RWPE1 (cell line): ENCODE data around the gene NRSN2.

Experiments
- CTCF ChIA-PET: fragments of 350-600 bp; sonication (Branson Sonifier 250); formaldehyde crosslinking; extraction: SDS; loops from one replicate; lab custom pipeline; 2021; lab: Yijun Ruan, JAX
- POLR2A ChIA-PET: fragments of 400-600 bp; formaldehyde crosslinking; extraction: SDS; loops from one replicate; lab custom pipeline; 2020; ENCODE audit warnings: antibody characterized with exemption; ENCODE audit not compliant: low non-redundant PET; lab: Yijun Ruan, JAX
- DNase-seq: peaks from one replicate; pipeline ENCODE4 v3.0.0; 2012; ENCODE audit warnings: low spot score
- H3K27ac ChIP-seq: fragments of 450-650 bp; 2 replicates; pipeline ENCODE4 v1.5.1; 2017
- TF ChIP-seq, protein P1 (sequence below): fragments of 450-650 bp; conservative IDR thresholded peaks from 2 replicates; pipeline ENCODE4 v1.5.1; 2017; ENCODE audit warnings: low read depth, mild to moderate bottlenecking

The NRSN2 gene

DNA sequence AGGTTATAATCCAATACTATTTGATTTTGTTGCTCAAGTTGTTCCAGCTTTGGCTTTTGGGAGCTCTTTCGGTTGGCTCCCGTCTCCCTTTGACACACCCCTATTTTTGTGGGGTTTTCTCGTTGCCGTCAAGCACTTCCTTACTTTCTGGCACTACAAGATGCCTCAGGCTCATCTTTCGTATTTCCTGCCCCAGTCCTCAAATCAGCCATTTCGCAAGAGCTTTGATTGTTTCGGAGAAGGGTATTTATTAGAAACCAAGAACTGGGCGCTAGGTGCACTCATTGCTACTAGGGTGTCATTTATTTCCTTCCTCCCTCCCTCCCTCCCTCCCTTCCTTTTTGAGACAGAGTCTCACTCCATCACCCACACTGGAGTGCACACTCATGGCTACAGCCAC lies 34.8 kb upstream of the NRSN2 start:
- CTCF ChIA-PET, result no interaction called here
- POLR2A ChIA-PET, result no interaction called here
- DNase-seq, result no peak

DNA sequence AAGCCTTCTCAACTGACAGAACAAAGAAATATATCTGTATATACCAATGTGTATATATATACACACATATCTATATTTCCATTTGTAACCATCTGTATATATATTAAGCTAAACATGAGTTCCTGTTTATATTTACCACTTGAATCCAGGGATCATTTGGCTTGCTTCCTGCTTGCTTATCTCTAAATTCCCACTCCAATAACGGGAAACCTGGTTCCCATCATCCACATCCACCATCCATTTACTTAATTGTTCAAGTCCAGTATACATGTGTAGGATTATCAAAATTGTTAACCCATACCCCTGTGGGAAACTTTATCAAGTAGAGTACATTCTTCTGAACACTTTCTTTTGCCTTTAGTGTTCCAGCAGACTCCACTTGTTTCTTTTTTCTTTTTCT lies 34.0 kb upstream of the NRSN2 start:
- TF ChIP-seq, protein P1, sequence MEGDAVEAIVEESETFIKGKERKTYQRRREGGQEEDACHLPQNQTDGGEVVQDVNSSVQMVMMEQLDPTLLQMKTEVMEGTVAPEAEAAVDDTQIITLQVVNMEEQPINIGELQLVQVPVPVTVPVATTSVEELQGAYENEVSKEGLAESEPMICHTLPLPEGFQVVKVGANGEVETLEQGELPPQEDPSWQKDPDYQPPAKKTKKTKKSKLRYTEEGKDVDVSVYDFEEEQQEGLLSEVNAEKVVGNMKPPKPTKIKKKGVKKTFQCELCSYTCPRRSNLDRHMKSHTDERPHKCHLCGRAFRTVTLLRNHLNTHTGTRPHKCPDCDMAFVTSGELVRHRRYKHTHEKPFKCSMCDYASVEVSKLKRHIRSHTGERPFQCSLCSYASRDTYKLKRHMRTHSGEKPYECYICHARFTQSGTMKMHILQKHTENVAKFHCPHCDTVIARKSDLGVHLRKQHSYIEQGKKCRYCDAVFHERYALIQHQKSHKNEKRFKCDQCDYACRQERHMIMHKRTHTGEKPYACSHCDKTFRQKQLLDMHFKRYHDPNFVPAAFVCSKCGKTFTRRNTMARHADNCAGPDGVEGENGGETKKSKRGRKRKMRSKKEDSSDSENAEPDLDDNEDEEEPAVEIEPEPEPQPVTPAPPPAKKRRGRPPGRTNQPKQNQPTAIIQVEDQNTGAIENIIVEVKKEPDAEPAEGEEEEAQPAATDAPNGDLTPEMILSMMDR, result no peak
- no peak overlapping the region for H3K27ac ChIP-seq
- no peak for DNase-seq
- ChIA-PET POLR2A (no interaction called here), CTCF (interaction anchor here (0.6 kb wide), 1 partner anchor 12 kb away, joined by 3 read pairs; no protein-coding TSS in a partner anchor)

More for the DNA sequence above, 34.8 kb upstream of the NRSN2 start:
- TF ChIP-seq, protein P1, result no peak
- H3K27ac ChIP-seq, result no peak overlapping the region

DNA sequence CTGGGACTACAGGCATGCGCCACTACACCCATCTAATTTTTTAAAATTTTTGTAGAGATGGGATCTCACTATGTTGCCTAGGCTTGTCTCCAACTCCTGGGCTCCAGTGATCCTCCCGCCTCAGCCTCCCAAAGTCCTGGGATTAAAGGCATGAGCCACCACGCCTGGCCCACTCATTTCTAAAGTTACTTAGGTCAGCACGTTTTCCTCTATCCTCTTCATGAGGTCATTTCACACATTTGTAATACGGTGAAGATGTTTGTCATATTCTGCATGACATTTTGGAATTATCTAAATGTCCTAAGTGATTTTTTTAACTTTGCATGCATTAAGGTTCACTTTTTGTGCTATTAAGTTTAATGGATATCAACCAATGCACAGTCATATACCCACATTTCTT lies 33.5 kb upstream of the NRSN2 start:
- no peak overlapping the region for H3K27ac ChIP-seq
- ChIA-PET CTCF (interaction anchor here (0.6 kb wide), 1 partner anchor 11 kb away, joined by 3 read pairs; no protein-coding TSS in a partner anchor), POLR2A (no interaction called here)
- no peak for DNase-seq
- TF ChIP-seq, protein P1, result no peak

DNA sequence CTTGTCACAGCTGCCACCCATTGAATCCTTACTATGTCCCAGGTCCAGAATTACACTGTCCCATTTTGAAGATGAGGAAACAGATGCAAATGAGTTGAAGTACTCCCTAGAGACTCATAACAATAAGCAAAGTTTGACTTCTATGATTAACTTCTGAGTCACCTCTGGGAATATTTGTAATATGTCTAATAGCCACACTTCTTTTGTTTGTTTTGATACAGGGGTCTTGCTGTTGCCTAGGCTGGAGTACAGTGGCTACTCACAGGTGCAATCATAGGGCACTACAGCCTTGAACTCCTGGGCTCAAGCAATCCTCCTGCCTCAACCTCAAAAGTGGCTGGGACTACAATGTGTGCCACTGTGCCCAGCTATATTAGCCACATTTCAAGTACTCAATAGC lies 33.0 kb upstream of the NRSN2 start:
- CTCF ChIA-PET, result interaction anchor here (0.7 kb wide), 1 partner anchor 51 kb away, joined by 3 read pairs; no protein-coding TSS in a partner anchor
- H3K27ac ChIP-seq, result peak overlapping the region; percentile 38
- POLR2A ChIA-PET, result no interaction called here

DNA sequence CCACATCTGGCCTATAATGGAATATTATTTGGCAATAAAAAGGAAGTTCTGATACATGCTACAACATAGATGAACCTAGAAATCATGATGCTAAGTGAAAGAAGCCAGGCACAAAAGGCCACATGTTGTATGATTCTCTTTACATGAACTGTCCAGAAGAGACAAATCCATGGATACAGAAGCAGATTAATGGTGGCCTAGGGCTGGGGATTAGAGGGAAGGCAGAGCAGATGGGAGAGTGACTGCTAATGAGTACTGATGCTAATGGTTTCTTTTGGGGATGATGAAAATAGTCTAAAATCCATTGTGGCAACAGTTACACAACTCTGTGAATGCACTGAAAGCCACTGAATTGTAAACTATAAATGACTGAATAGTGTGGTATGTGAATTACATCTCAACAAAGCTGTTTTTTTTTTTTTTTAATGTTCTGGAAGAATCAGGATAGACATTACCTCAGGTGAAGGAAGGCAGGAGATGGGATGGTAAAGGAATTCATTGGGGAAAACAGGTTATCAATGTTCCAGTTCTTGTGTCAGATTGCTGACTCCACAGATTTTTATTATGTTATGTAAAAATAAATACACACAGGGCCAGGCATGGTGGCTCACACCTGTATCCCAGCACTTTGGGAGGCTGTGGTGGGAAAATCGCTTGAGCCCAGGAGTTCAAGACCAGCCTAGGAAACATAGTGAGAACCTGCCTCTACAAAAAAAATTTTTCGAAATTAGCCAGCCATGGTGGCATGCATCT lies 30.4 kb upstream of the NRSN2 start:
- DNase-seq, result no peak
- POLR2A ChIA-PET, result no interaction called here
- CTCF ChIA-PET, result no interaction called here
- TF ChIP-seq, protein P1, result no peak
- H3K27ac ChIP-seq, result peak overlapping the region; percentile 7; the same call in 1 of the 2 replicates

More for the DNA sequence above, 33.0 kb upstream of the NRSN2 start:
- peak; percentile 82 for DNase-seq
- TF ChIP-seq, protein P1, result no peak

DNA sequence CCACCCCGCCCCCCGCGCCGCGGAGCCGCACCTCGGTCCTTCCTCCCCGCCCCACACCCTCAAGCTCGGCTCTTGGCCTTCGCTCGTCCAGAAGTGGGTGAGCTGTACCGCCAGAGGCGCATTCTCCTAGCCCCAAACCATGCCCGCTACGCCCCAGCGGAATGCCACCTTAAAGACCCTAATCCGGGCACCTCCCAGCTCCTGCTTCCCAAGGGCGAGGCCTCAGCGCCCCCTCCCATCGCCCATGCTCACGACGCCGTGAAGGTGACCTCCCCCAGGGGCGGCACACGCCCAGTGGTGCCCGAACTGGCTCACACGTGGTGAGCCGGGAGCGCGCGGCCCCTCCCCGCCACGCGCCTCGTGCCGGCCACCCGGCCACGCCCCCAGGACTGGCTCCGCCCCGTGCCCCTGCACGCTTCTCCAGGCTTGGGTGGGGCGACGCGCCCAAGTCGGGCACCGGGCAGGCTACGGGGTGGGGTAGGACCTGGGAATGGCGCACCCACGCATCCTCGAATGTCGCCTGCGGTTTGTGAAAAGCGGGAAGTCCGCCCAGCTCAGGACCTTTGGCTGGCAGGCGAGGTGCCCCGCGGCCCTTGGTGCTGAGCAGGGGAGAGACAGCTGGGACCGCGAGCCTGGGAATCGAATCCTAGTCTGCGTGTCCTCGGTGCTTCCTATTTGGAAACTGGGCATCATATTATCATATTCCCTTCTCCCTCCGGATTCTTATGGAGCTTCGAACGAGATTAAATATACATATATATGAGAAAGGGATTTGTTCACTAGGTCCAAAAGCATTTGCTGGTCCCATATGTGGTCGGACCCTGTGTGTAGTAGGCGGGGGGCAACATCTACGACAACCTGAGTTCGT lies 22.5 kb upstream of the NRSN2 start:
- TF ChIP-seq, protein P1, result no peak; the same call in 1 of the 2 replicates
- POLR2A ChIA-PET, result interaction anchor here (0.9 to 1.3 kb wide), 2 partner anchors 25 to 26 kb away, joined by 3 to 8 read pairs; no protein-coding TSS in a partner anchor
- CTCF ChIA-PET, result interaction anchor here (0.7 to 1.4 kb wide), 2 partner anchors 11 to 25 kb away, joined by 3 read pairs; no protein-coding TSS in a partner anchor
- DNase-seq, result peak; percentile 91
- peak overlapping the region; percentile 96 for H3K27ac ChIP-seq
